Measurements from ENCODE around the gene ITGA7.

DNA sequence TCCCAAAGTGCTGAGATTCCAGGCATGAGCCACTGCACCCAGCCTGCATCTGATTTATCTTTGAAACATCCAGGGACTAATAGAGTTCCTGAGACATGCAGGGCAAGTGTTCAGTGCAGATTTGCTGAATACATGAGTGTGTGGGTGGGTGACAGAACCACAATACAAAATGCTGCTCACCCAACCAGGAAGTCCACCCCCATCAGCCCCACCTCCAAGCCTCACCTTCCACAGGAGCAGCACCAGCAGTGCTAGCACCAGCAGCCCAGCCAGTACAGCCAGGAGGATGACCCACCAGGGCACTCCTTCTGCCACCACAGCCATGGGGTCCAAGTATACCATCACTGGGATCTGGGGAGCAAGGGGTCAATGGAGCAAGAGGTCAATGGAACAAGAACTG lies 20.0 kb downstream of the ITGA7 start:
- TF ChIP-seq TOX (CRISPR knock-in tag; IDR thresholded peaks at IDR 0.05; ENCODE audit: borderline replicate concordance) (no peak), GLIS3 (CRISPR knock-in tag; IDR thresholded peaks at IDR 0.05) (no peak), ZFP3 (CRISPR knock-in tag; IDR thresholded peaks at IDR 0.05) (no peak), ZNF70 (CRISPR knock-in tag; IDR thresholded peaks at IDR 0.05) (no peak), CSRNP3 (CRISPR knock-in tag; IDR thresholded peaks at IDR 0.05) (no peak)
- TF ChIP-seq, protein P1, sequence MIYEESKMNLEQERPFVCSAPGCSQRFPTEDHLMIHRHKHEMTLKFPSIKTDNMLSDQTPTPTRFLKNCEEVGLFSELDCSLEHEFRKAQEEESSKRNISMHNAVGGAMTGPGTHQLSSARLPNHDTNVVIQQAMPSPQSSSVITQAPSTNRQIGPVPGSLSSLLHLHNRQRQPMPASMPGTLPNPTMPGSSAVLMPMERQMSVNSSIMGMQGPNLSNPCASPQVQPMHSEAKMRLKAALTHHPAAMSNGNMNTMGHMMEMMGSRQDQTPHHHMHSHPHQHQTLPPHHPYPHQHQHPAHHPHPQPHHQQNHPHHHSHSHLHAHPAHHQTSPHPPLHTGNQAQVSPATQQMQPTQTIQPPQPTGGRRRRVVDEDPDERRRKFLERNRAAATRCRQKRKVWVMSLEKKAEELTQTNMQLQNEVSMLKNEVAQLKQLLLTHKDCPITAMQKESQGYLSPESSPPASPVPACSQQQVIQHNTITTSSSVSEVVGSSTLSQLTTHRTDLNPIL (CRISPR knock-in tag; IDR thresholded peaks at IDR 0.05; ENCODE audit: low read depth), result no peak

Data from SK-N-SH treated with all-trans-retinoic acid at 6 μM for 48 hours (cell line).